DND-41 (cell line): ENCODE measurements around the gene FAR2.

Source experiments
- ATAC-seq: fragments of 200-7000 bp; cut with Tn5 transposase; 3 replicates; pipeline ENCODE4 v1.9.1; 2021; ENCODE audit warnings: low read depth; ENCODE audit not compliant: insufficient read depth
- DNase-seq: peaks from one replicate; pipeline ENCODE4 v3.0.0-alpha.2; 2020
- H2AFZ ChIP-seq: 2 replicates; pipeline ENCODE4 v1.6.0; 2012; ENCODE audit warnings: low read depth, low read length
- H3K27ac ChIP-seq: 2 replicates; pipeline ENCODE4 v1.5.1; 2012; ENCODE audit warnings: low read length, inconsistent platforms
- H3K27me3 ChIP-seq: fragments of 200-600 bp; sonication (generic); 2 replicates; pipeline ENCODE4 v1.6.0; 2012; ENCODE audit warnings: low read length, mild to moderate bottlenecking, inconsistent platforms; ENCODE audit not compliant: insufficient read depth, poor library complexity
- H3K36me3 ChIP-seq: 2 replicates; pipeline ENCODE4 v1.5.1; 2012; ENCODE audit warnings: low read length, inconsistent platforms; ENCODE audit not compliant: insufficient read depth
- H3K4me1 ChIP-seq: 2 replicates; pipeline ENCODE4 v1.5.1; 2012; ENCODE audit warnings: mild to moderate bottlenecking, low read length; ENCODE audit not compliant: insufficient read depth
- H3K4me2 ChIP-seq: 2 replicates; pipeline ENCODE4 v1.6.0; 2012; ENCODE audit warnings: mild to moderate bottlenecking, moderate library complexity, low read length, inconsistent platforms; ENCODE audit not compliant: insufficient read depth
- H3K4me3 ChIP-seq, 2 experiments: fragments of 200-600 bp in 1 of 2; shearing (Covaris generic) in 1 of 2; 2 replicates each; pipeline ENCODE4 v1.5.1; 2012 to 2016; ENCODE audit warnings: inconsistent platforms in 2 of 2, low read length in 2 of 2, mild to moderate bottlenecking in 2 of 2, low read depth in 1 of 2, moderate library complexity in 1 of 2
- H3K79me2 ChIP-seq: 2 replicates; pipeline ENCODE4 v1.6.0; 2012; ENCODE audit warnings: low read length, inconsistent platforms; ENCODE audit not compliant: insufficient read depth
- H3K9ac ChIP-seq: 2 replicates; pipeline ENCODE4 v1.6.0; 2012; ENCODE audit warnings: low read depth, mild to moderate bottlenecking, inconsistent platforms, low read length, moderate library complexity
- H3K9me3 ChIP-seq: 2 replicates; pipeline ENCODE4 v1.5.1; 2012; ENCODE audit warnings: low read length, moderate library complexity, mild to moderate bottlenecking, inconsistent platforms; ENCODE audit not compliant: insufficient read depth, severe bottlenecking
- H4K20me1 ChIP-seq: 2 replicates; pipeline ENCODE4 v1.6.0; 2012; ENCODE audit warnings: low read length; ENCODE audit not compliant: insufficient read depth
- EZH2 ChIP-seq: IDR thresholded peaks from 3 replicates; pipeline ENCODE4 v1.6.1; 2012; ENCODE audit warnings: borderline replicate concordance, low read depth, mild to moderate bottlenecking, moderate library complexity, low read length, inconsistent platforms; ENCODE audit not compliant: severe bottlenecking
- TF ChIP-seq, protein P1 (sequence below): IDR thresholded peaks from 2 replicates; pipeline ENCODE4 v1.5.1; 2012; ENCODE audit warnings: borderline replicate concordance, low read length, moderate library complexity, mild to moderate bottlenecking; ENCODE audit not compliant: poor library complexity, severe bottlenecking; ENCODE audit errors: extremely low read depth

Gene FAR2

DNA sequence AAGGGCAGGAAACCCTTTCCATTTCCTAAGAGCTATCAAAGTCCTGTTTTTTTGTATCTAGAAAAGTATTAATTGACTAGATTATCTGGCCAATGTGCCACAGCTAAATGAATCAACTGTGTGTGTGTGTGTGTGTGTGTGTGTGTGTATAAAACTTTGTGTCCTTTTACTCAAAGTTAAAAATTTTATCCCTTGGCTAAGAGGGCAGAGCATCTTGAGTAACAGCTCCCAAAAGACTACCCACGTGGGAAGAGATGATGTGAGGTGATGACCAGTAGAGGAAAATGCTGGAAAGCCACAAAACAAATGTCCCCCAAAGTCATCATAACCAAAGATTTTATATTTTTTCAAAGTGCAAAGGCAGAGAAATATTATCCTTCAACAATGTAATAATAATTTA is 90.3 kb downstream of the FAR2 start:
- TF ChIP-seq, protein P1, sequence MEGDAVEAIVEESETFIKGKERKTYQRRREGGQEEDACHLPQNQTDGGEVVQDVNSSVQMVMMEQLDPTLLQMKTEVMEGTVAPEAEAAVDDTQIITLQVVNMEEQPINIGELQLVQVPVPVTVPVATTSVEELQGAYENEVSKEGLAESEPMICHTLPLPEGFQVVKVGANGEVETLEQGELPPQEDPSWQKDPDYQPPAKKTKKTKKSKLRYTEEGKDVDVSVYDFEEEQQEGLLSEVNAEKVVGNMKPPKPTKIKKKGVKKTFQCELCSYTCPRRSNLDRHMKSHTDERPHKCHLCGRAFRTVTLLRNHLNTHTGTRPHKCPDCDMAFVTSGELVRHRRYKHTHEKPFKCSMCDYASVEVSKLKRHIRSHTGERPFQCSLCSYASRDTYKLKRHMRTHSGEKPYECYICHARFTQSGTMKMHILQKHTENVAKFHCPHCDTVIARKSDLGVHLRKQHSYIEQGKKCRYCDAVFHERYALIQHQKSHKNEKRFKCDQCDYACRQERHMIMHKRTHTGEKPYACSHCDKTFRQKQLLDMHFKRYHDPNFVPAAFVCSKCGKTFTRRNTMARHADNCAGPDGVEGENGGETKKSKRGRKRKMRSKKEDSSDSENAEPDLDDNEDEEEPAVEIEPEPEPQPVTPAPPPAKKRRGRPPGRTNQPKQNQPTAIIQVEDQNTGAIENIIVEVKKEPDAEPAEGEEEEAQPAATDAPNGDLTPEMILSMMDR: no peak
- no peak for TF ChIP-seq EZH2
- no peak overlapping the region for H3K4me2 ChIP-seq
- no peaks in the 10 kb centered on the region; the same call in 1 of the 2 replicates for H4K20me1 ChIP-seq
- no peak overlapping the region for H3K9ac ChIP-seq
- no peaks in the 10 kb centered on the region for H3K27me3 ChIP-seq
- no peaks in the 10 kb centered on the region for H3K36me3 ChIP-seq
- DNase-seq (no peak), ATAC-seq (no peak)
- no peaks in the 10 kb centered on the region for H3K9me3 ChIP-seq
- peaks cover 9% of the 10 kb centered on the region for H3K4me1 ChIP-seq
- no peaks in the 10 kb centered on the region for H3K79me2 ChIP-seq
- no peak overlapping the region for H3K27ac ChIP-seq
- no peak overlapping the region for H3K4me3 ChIP-seq
- no peak overlapping the region for H2AFZ ChIP-seq

DNA sequence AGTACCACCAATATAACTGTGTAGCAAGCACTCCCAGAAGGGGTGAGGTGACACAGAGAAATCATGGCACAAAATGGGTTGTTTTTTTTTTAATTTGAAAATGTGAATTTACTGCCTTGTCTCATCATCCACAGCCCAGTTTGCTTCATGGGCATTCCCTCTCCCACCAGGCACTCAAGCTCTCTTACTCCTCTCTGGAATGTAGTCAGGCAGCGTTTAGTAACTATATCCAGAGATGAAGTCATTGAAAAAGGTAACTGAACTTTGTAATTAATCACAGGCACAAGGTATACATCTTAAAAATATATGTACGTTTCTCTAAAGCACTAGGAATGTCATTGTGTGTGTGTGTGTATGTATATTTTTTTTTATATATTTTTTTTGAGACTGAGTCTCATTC is 91.4 kb downstream of the FAR2 start:
- H3K27ac ChIP-seq: no peak overlapping the region
- no peaks in the 10 kb centered on the region for H3K79me2 ChIP-seq
- H4K20me1 ChIP-seq: no peaks in the 10 kb centered on the region; the same call in 1 of the 2 replicates
- no peak overlapping the region for H2AFZ ChIP-seq
- ATAC-seq (no peak), DNase-seq (no peak)
- no peaks in the 10 kb centered on the region for H3K9me3 ChIP-seq
- no peaks in the 10 kb centered on the region for H3K27me3 ChIP-seq
- H3K9ac ChIP-seq: no peak overlapping the region
- H3K4me1 ChIP-seq: peaks cover 9% of the 10 kb centered on the region
- no peak overlapping the region for H3K4me2 ChIP-seq
- TF ChIP-seq, protein P1: no peak
- TF ChIP-seq EZH2: no peak
- no peaks in the 10 kb centered on the region for H3K36me3 ChIP-seq
- H3K4me3 ChIP-seq: no peak overlapping the region

DNA sequence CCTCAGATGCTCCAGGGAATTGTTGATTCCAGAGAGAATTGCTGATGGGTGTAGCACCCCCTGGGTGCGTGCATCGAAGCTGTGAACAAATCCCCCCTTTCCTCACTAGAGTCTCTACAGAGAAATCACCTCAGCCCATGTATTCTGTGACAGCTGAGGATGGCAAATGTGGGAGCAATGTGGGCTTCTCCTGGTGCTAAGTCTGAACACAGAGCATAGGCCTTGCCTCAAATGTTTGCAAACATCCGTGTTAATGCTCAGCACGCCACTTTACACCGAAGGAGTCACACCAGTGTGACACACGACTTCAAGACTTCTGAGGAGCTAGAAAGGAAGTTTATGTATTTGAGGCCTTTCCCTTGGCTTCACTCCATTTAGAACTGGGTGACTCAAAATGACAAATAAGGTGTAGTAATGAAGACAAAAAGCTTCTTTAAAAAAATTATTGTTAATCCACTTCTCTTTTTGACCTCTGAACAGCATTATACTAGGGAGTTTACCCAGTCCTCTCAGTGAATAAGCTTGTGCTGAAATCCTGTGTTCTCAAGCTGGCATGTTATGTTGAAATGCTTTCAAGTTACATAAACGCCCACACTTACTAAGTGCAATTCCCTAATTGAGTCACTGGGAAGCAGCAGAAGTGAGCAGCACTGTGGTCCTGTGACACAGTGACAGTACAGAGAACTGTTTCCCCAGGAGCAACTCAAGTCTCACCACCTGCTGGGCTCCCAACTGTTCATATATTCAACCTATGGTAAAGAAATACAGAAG is 92.9 kb downstream of the FAR2 start:
- no peaks in the 10 kb centered on the region for H3K9me3 ChIP-seq
- no peak overlapping the region for H3K4me3 ChIP-seq
- DNase-seq: no peak
- H3K4me1 ChIP-seq: peaks cover 9% of the 10 kb centered on the region
- no peaks in the 10 kb centered on the region for H3K27me3 ChIP-seq
- H3K36me3 ChIP-seq: no peaks in the 10 kb centered on the region
- no peak overlapping the region for H3K4me2 ChIP-seq
- no peak overlapping the region for H3K27ac ChIP-seq
- H3K79me2 ChIP-seq: no peaks in the 10 kb centered on the region
- H4K20me1 ChIP-seq: no peaks in the 10 kb centered on the region
- TF ChIP-seq, protein P1: no peak
- no peak for TF ChIP-seq EZH2
- no peak overlapping the region for H2AFZ ChIP-seq
- ATAC-seq: peak; percentile 57; the same call in 2 of the 3 replicates
- no peak overlapping the region for H3K9ac ChIP-seq
